Activated naive CD8-positive, alpha-beta T cell treated with anti-CD3 and anti-CD28 coated beads for 36 hours (primary cell): Measurements from ENCODE around the gene NFATC2. TPM values are rescaled to one million over a fixed set of nuclear protein-coding genes. Genes with fewer than 3 reads are reported as not detected.

ENCODE experiments used
- DNase-seq: peaks from one replicate; pipeline ENCODE4 v3.0.0; 2021
- H3K27ac Mint-ChIP-seq: one replicate; pipeline ENCODE4 v1.8.0; 2022; ENCODE audit warnings: mild to moderate bottlenecking, moderate library complexity, mixed read lengths
- H3K27me3 Mint-ChIP-seq: one replicate; pipeline ENCODE4 v1.8.0; 2022; ENCODE audit warnings: mild to moderate bottlenecking, mixed read lengths
- H3K36me3 Mint-ChIP-seq: one replicate; pipeline ENCODE4 v1.8.0; 2021; ENCODE audit warnings: mild to moderate bottlenecking, mixed read lengths
- H3K4me1 Mint-ChIP-seq: one replicate; pipeline ENCODE4 v1.8.0; 2021; ENCODE audit warnings: mixed read lengths
- H3K4me3 Mint-ChIP-seq: one replicate; pipeline ENCODE4 v1.8.0; 2022; ENCODE audit warnings: mild to moderate bottlenecking, moderate library complexity, mixed read lengths
- H3K9me3 Mint-ChIP-seq: one replicate; pipeline ENCODE4 v1.8.0; 2022; ENCODE audit warnings: mixed read lengths
- total RNA-seq, 2 experiments: library from RNA; stranded (reverse); gene quantifications; one replicate each; pipeline ENCODE4 v1.2.3, GENCODE V29; 2021

Gene NFATC2
- total RNA-seq, 2 experiments from 2014 or later, result 31.0 to 31.7 TPM

- H3K27me3 Mint-ChIP-seq, result no peaks in the 10 kb centered on the region
- no peak overlapping the region for H3K4me3 Mint-ChIP-seq
- H3K9me3 Mint-ChIP-seq, result no peaks in the 10 kb centered on the region
- DNase-seq, result no peak
- no peak overlapping the region for H3K27ac Mint-ChIP-seq
- peaks cover 20% of the 10 kb centered on the region for H3K4me1 Mint-ChIP-seq
- H3K36me3 Mint-ChIP-seq, result peaks cover 46% of the 10 kb centered on the region
Measured at GRCh38 chr20:51444922-51445438, 97.5 kb downstream of the NFATC2 start.

GRCh38 chr20:51444467-51444866 lies 98.1 kb downstream of the NFATC2 start:
- Mint-ChIP-seq H3K27me3 (no peaks in the 10 kb centered on the region), H3K4me3 (no peak overlapping the region), H3K36me3 (peaks cover 50% of the 10 kb centered on the region), H3K9me3 (no peaks in the 10 kb centered on the region), H3K27ac (no peak overlapping the region), H3K4me1 (peaks cover 20% of the 10 kb centered on the region)
- no peak for DNase-seq

GRCh38 chr20:51442602-51443001 lies 99.9 kb downstream of the NFATC2 start:
- no peak overlapping the region for H3K4me3 Mint-ChIP-seq
- H3K36me3 Mint-ChIP-seq, result peaks cover 48% of the 10 kb centered on the region
- H3K27ac Mint-ChIP-seq, result no peak overlapping the region
- no peaks in the 10 kb centered on the region for H3K27me3 Mint-ChIP-seq
- DNase-seq, result no peak
- H3K4me1 Mint-ChIP-seq, result peaks cover 25% of the 10 kb centered on the region
- H3K9me3 Mint-ChIP-seq, result no peaks in the 10 kb centered on the region

- no peaks in the 10 kb centered on the region for H3K9me3 Mint-ChIP-seq
- no peak for DNase-seq
- H3K4me1 Mint-ChIP-seq, result peaks cover 12% of the 10 kb centered on the region
- no peak overlapping the region for H3K27ac Mint-ChIP-seq
- no peak overlapping the region for H3K4me3 Mint-ChIP-seq
- peaks cover 40% of the 10 kb centered on the region for H3K36me3 Mint-ChIP-seq
- no peaks in the 10 kb centered on the region for H3K27me3 Mint-ChIP-seq
Measured at GRCh38 chr20:51440589-51440988, 101.9 kb downstream of the NFATC2 start.

GRCh38 chr20:51439160-51439689 lies 103.3 kb downstream of the NFATC2 start:
- no peak for DNase-seq
- Mint-ChIP-seq H3K36me3 (peaks cover 43% of the 10 kb centered on the region), H3K27me3 (no peaks in the 10 kb centered on the region), H3K4me3 (no peak overlapping the region), H3K27ac (peak overlapping the region; percentile 11), H3K9me3 (no peaks in the 10 kb centered on the region), H3K4me1 (peaks cover 14% of the 10 kb centered on the region)

GRCh38 chr20:51438136-51438535 lies 104.4 kb downstream of the NFATC2 start:
- peaks cover 39% of the 10 kb centered on the region for H3K36me3 Mint-ChIP-seq
- H3K4me1 Mint-ChIP-seq, result peaks cover 16% of the 10 kb centered on the region
- no peak overlapping the region for H3K4me3 Mint-ChIP-seq

GRCh38 chr20:51437182-51437924 lies 105.2 kb downstream of the NFATC2 start:
- DNase-seq, result no peak
- no peak overlapping the region for H3K4me3 Mint-ChIP-seq
- H3K4me1 Mint-ChIP-seq, result peaks cover 16% of the 10 kb centered on the region

More at GRCh38 chr20:51438136-51438535, 104.4 kb downstream of the NFATC2 start:
- DNase-seq, result no peak
- no peak overlapping the region for H3K27ac Mint-ChIP-seq
- no peaks in the 10 kb centered on the region for H3K27me3 Mint-ChIP-seq
- H3K9me3 Mint-ChIP-seq, result no peaks in the 10 kb centered on the region

GRCh38 chr20:51434580-51435247 lies 107.8 kb downstream of the NFATC2 start:
- Mint-ChIP-seq H3K27ac (no peak overlapping the region), H3K4me3 (no peak overlapping the region)

More at GRCh38 chr20:51437182-51437924, 105.2 kb downstream of the NFATC2 start:
- peaks cover 42% of the 10 kb centered on the region for H3K36me3 Mint-ChIP-seq
- H3K27me3 Mint-ChIP-seq, result no peaks in the 10 kb centered on the region
- no peaks in the 10 kb centered on the region for H3K9me3 Mint-ChIP-seq
- H3K27ac Mint-ChIP-seq, result peak overlapping the region; percentile 40

GRCh38 chr20:51434026-51434425 lies 108.5 kb downstream of the NFATC2 start:
- H3K4me1 Mint-ChIP-seq, result peaks cover 32% of the 10 kb centered on the region
- DNase-seq, result no peak
- no peaks in the 10 kb centered on the region for H3K27me3 Mint-ChIP-seq
- H3K4me3 Mint-ChIP-seq, result no peak overlapping the region
- no peaks in the 10 kb centered on the region for H3K9me3 Mint-ChIP-seq
- peaks cover 36% of the 10 kb centered on the region for H3K36me3 Mint-ChIP-seq
- H3K27ac Mint-ChIP-seq, result no peak overlapping the region

More at GRCh38 chr20:51434580-51435247, 107.8 kb downstream of the NFATC2 start:
- peaks cover 37% of the 10 kb centered on the region for H3K36me3 Mint-ChIP-seq
- DNase-seq, result no peak
- H3K27me3 Mint-ChIP-seq, result no peaks in the 10 kb centered on the region
- H3K4me1 Mint-ChIP-seq, result peaks cover 29% of the 10 kb centered on the region
- H3K9me3 Mint-ChIP-seq, result no peaks in the 10 kb centered on the region

- no peaks in the 10 kb centered on the region for H3K27me3 Mint-ChIP-seq
- no peak overlapping the region for H3K27ac Mint-ChIP-seq
- H3K4me3 Mint-ChIP-seq, result no peak overlapping the region
- DNase-seq, result no peak
- H3K9me3 Mint-ChIP-seq, result no peaks in the 10 kb centered on the region
- H3K36me3 Mint-ChIP-seq, result peaks cover 28% of the 10 kb centered on the region
- H3K4me1 Mint-ChIP-seq, result peaks cover 25% of the 10 kb centered on the region
Measured at GRCh38 chr20:51432875-51433274, 109.6 kb downstream of the NFATC2 start.

- no peak for DNase-seq
- peaks cover 27% of the 10 kb centered on the region for H3K36me3 Mint-ChIP-seq
- no peak overlapping the region for H3K4me3 Mint-ChIP-seq
- no peaks in the 10 kb centered on the region for H3K27me3 Mint-ChIP-seq
- H3K27ac Mint-ChIP-seq, result peak overlapping the region; percentile 35
- no peaks in the 10 kb centered on the region for H3K9me3 Mint-ChIP-seq
- H3K4me1 Mint-ChIP-seq, result peaks cover 25% of the 10 kb centered on the region
Measured at GRCh38 chr20:51432251-51432784, 110.2 kb downstream of the NFATC2 start.

- Mint-ChIP-seq H3K27ac (no peak overlapping the region), H3K27me3 (no peaks in the 10 kb centered on the region), H3K4me1 (peaks cover 32% of the 10 kb centered on the region), H3K4me3 (no peak overlapping the region), H3K9me3 (no peaks in the 10 kb centered on the region), H3K36me3 (peaks cover 31% of the 10 kb centered on the region)
- DNase-seq, result no peak
Measured at GRCh38 chr20:51431321-51431720, 111.2 kb downstream of the NFATC2 start.

- H3K9me3 Mint-ChIP-seq, result no peaks in the 10 kb centered on the region
- no peak overlapping the region for H3K27ac Mint-ChIP-seq
- H3K4me1 Mint-ChIP-seq, result peaks cover 32% of the 10 kb centered on the region
- no peak overlapping the region for H3K4me3 Mint-ChIP-seq
- no peak for DNase-seq
- H3K36me3 Mint-ChIP-seq, result peaks cover 31% of the 10 kb centered on the region
- no peaks in the 10 kb centered on the region for H3K27me3 Mint-ChIP-seq
Measured at GRCh38 chr20:51430198-51430950, 112.1 kb downstream of the NFATC2 start.

- no peak overlapping the region for H3K27ac Mint-ChIP-seq
- no peaks in the 10 kb centered on the region for H3K27me3 Mint-ChIP-seq
- H3K36me3 Mint-ChIP-seq, result peaks cover 29% of the 10 kb centered on the region
- no peak overlapping the region for H3K4me3 Mint-ChIP-seq
- no peaks in the 10 kb centered on the region for H3K9me3 Mint-ChIP-seq
- DNase-seq, result no peak
- H3K4me1 Mint-ChIP-seq, result peaks cover 32% of the 10 kb centered on the region
Measured at GRCh38 chr20:51429696-51430095, 112.8 kb downstream of the NFATC2 start.

- peaks cover 37% of the 10 kb centered on the region for H3K4me1 Mint-ChIP-seq
- peaks cover 28% of the 10 kb centered on the region for H3K36me3 Mint-ChIP-seq
- no peaks in the 10 kb centered on the region for H3K9me3 Mint-ChIP-seq
- H3K4me3 Mint-ChIP-seq, result no peak overlapping the region
- H3K27ac Mint-ChIP-seq, result no peak overlapping the region
- no peak for DNase-seq
- no peaks in the 10 kb centered on the region for H3K27me3 Mint-ChIP-seq
Measured at GRCh38 chr20:51429144-51429482, 113.4 kb downstream of the NFATC2 start.
